Prostate gland (tissue), 2 donors: ENCODE measurements around the gene TMEM179B.

Experiments used
- POLR2A ChIP-seq: fragments of 450-650 bp; IDR thresholded peaks from one replicate; pipeline ENCODE4 v1.6.1; 2016; ENCODE audit warnings: antibody characterized with exemption, mild to moderate bottlenecking
- TF ChIP-seq, protein P1 (sequence below), 4 experiments: fragments of 200-600 bp in 2 of 4; fragments of 450-650 bp in 2 of 4; sonication (generic) in 2 of 4; IDR thresholded peaks; 1 replicate in 3 of 4; 2 replicates in 1 of 4; pipeline ENCODE4 v1.5.1; 2016 to 2019; ENCODE audit warnings: antibody characterized with exemption in 4 of 4, mild to moderate bottlenecking in 2 of 4, moderate library complexity in 2 of 4

DNA sequence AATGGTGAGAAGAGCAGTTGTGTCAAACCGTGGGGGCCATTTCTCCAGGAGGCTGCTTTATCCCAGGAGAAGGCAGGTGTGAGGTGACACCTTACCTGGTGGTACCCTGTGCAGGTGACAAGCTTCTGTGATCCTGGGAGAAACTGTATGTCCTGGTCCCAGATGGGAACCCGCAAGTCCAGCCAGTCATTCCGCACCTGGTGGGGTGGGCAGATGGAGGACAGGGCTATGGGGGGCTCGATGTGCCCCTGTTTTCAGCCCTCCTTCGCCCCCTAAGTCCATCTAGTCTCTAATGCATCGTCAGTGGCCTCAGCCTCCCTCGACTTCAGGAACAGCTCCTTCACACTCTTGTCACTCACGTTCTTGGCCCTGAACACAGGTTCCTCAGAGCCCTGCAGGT lies 48.1 kb downstream of the TMEM179B start:
- TF ChIP-seq, protein P1, sequence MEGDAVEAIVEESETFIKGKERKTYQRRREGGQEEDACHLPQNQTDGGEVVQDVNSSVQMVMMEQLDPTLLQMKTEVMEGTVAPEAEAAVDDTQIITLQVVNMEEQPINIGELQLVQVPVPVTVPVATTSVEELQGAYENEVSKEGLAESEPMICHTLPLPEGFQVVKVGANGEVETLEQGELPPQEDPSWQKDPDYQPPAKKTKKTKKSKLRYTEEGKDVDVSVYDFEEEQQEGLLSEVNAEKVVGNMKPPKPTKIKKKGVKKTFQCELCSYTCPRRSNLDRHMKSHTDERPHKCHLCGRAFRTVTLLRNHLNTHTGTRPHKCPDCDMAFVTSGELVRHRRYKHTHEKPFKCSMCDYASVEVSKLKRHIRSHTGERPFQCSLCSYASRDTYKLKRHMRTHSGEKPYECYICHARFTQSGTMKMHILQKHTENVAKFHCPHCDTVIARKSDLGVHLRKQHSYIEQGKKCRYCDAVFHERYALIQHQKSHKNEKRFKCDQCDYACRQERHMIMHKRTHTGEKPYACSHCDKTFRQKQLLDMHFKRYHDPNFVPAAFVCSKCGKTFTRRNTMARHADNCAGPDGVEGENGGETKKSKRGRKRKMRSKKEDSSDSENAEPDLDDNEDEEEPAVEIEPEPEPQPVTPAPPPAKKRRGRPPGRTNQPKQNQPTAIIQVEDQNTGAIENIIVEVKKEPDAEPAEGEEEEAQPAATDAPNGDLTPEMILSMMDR (IDR thresholded peaks at IDR 0.05), result no peak
- no peak for TF ChIP-seq POLR2A
